ENCODE data around the gene XCL1.
"Not testable (repeated sequence)": the region's sequence is repeated elsewhere in the genome, so short reads cannot be mapped to it uniquely, and the experiment has no call there.

The XCL1 gene

GRCh38 chr1:168567568-168567967 is 8.8 kb upstream of the XCL1 start:
- no peak for DNase-seq (ENCODE audit: low read depth, low spot score)

GRCh38 chr1:168568346-168568745 is 8.1 kb upstream of the XCL1 start:
- DNase-seq (ENCODE audit: low read depth, low spot score): no peak

GRCh38 chr1:168570652-168571051 is 5.8 kb upstream of the XCL1 start:
- no peak for DNase-seq (ENCODE audit: low read depth, low spot score)

GRCh38 chr1:168572633-168573032 is 3.8 kb upstream of the XCL1 start:
- DNase-seq (ENCODE audit: low read depth, low spot score): no peak

GRCh38 chr1:168574234-168574633 is 2.2 kb upstream of the XCL1 start:
- DNase-seq (ENCODE audit: low read depth, low spot score): not testable (repeated sequence)

- DNase-seq (ENCODE audit: low read depth, low spot score): not testable (repeated sequence)
These were observed 2.3 kb downstream of the XCL1 start for GRCh38 chr1:168578531-168579185.

GRCh38 chr1:168580290-168580689 is 3.9 kb downstream of the XCL1 start:
- not testable (repeated sequence) for DNase-seq (ENCODE audit: low read depth, low spot score)

- not testable (repeated sequence) for DNase-seq (ENCODE audit: low read depth, low spot score)
These were observed 4.6 kb downstream of the XCL1 start for GRCh38 chr1:168580991-168581390.

GRCh38 chr1:168581817-168582572 is 5.6 kb downstream of the XCL1 start:
- DNase-seq (ENCODE audit: low read depth, low spot score): no peak

- no peak for DNase-seq (ENCODE audit: low read depth, low spot score)
These were observed 6.4 kb downstream of the XCL1 start for GRCh38 chr1:168582688-168583336.

- no peak for DNase-seq (ENCODE audit: low read depth, low spot score)
These were observed 7.2 kb downstream of the XCL1 start for GRCh38 chr1:168583571-168583970.

GRCh38 chr1:168585191-168585590 is 8.8 kb downstream of the XCL1 start:
- no peak for DNase-seq (ENCODE audit: low read depth, low spot score)

- DNase-seq (ENCODE audit: low read depth, low spot score): no peak
These were observed 9.5 kb downstream of the XCL1 start for GRCh38 chr1:168585937-168586336.

- no peak for DNase-seq (ENCODE audit: low read depth, low spot score)
These were observed 12.8 kb downstream of the XCL1 start for GRCh38 chr1:168589167-168589566.

GRCh38 chr1:168591066-168591465 is 14.7 kb downstream of the XCL1 start:
- DNase-seq (ENCODE audit: low read depth, low spot score): no peak

- no peak for DNase-seq (ENCODE audit: low read depth, low spot score)
These were observed 15.3 kb downstream of the XCL1 start for GRCh38 chr1:168591641-168592250.

- DNase-seq (ENCODE audit: low read depth, low spot score): not testable (repeated sequence)
These were observed 19.0 kb downstream of the XCL1 start for GRCh38 chr1:168595403-168595802.

GRCh38 chr1:168598125-168598524 is 21.7 kb downstream of the XCL1 start:
- DNase-seq (ENCODE audit: low read depth, low spot score): no peak

GRCh38 chr1:168598892-168599291 is 22.5 kb downstream of the XCL1 start:
- DNase-seq (ENCODE audit: low read depth, low spot score): no peak

GRCh38 chr1:168599641-168600040 is 23.2 kb downstream of the XCL1 start:
- no peak for DNase-seq (ENCODE audit: low read depth, low spot score)

- no peak for DNase-seq (ENCODE audit: low read depth, low spot score)
These were observed 24.6 kb downstream of the XCL1 start for GRCh38 chr1:168601051-168601450.

- DNase-seq (ENCODE audit: low read depth, low spot score): peak; percentile 33
These were observed 27.2 kb downstream of the XCL1 start for GRCh38 chr1:168603501-168604110.

All from smooth muscle cell of the brain vasculature (primary cell).